Stomach (tissue), 9 donors: ENCODE data around the gene GNAT3. TPM values are rescaled to one million over a fixed set of nuclear protein-coding genes. Genes with fewer than 3 reads are reported as not detected.

Experiments used
- DNase-seq, 2 donors: peaks; one replicate each; pipeline versions ENCODE4 v3.0.0 to v3.0.0-alpha.2; 2013 to 2019
- H3K27ac ChIP-seq, 5 donors: fragments of 200-600 bp in 4 of 5; sonication (generic) in 4 of 5; one replicate each; pipeline ENCODE4 v1.5.1; 2013 to 2019; ENCODE audit warnings: mild to moderate bottlenecking in 1 of 5, moderate library complexity in 1 of 5
- H3K27me3 ChIP-seq, 3 donors: fragments of 200-600 bp; sonication (generic); one replicate each; pipeline ENCODE4 v1.5.1; 2017 to 2019; ENCODE audit warnings: mixed run types in 1 of 3
- H3K36me3 ChIP-seq, 4 donors: fragments of 200-600 bp; sonication (generic); 1 replicate in 3 of 4; 2 replicates in 1 of 4; pipeline ENCODE4 v1.5.1; 2016 to 2019
- H3K4me1 ChIP-seq, 4 donors: fragments of 200-600 bp; sonication (generic); one replicate each; pipeline ENCODE4 v1.5.1; 2016 to 2019
- H3K4me3 ChIP-seq, 4 donors: fragments of 200-600 bp; sonication (generic) in 3 of 4; one replicate each; pipeline ENCODE4 v1.5.1; 2016 to 2019; ENCODE audit warnings: mild to moderate bottlenecking in 1 of 4
- H3K9me3 ChIP-seq, 4 donors: fragments of 200-600 bp; sonication (generic); one replicate each; pipeline ENCODE4 v1.5.1; 2016 to 2019
- EP300 ChIP-seq: sonication (generic); formaldehyde crosslinking; IDR thresholded peaks from one replicate; pipeline ENCODE4 v1.6.1; 2017; ENCODE audit warnings: antibody characterized with exemption
- POLR2A ChIP-seq, 4 donors: fragments of 450-650 bp; IDR thresholded peaks; one replicate each; pipeline ENCODE4 v1.6.1; 2016; ENCODE audit warnings: antibody characterized with exemption in 4 of 4, control low read depth in 2 of 4, mild to moderate bottlenecking in 1 of 4, moderate library complexity in 1 of 4
- POLR2AphosphoS5 ChIP-seq, 3 donors: sonication (generic); formaldehyde crosslinking; IDR thresholded peaks; one replicate each; pipeline ENCODE4 v1.6.1; 2016; ENCODE audit warnings: antibody characterized with exemption in 3 of 3
- WGBS, 5 donors: extraction: QIAGEN DNeasy Blood & Tissue Kit in 3 of 5; methylation state at CpG; one replicate each; pipeline versions ENCODE4 v1.1.5 to v1.1.7; 2013 to 2018; 5-methylcytosine and 5-hydroxymethylcytosine counted together
- intact Hi-C: fragments of 100-400 bp; cut with DNase I; formaldehyde crosslinking; loops from one replicate; pipeline ENCODE4 v1.15.1; 2023; ENCODE audit warnings: low total_unique reads
- polyA plus RNA-seq, 3 donors: library from polyadenylated mRNA; stranded (reverse); fragments of 200-250 nt; gene quantifications; one replicate each; pipeline ENCODE4 v1.2.3, GENCODE V29; 2013
- total RNA-seq, 5 donors: library from RNA; depleted of rRNA; stranded (reverse); fragments of >200 nt; gene quantifications; one replicate each; pipeline versions ENCODE4 v1.1.0 to v1.2.3, GENCODE V29; 2014 to 2016
- TF ChIP-seq, protein P1 (sequence below), 7 experiments: fragments of 450-650 bp in 4 of 7; fragments of 200-600 bp in 3 of 7; sonication (generic) in 3 of 7; IDR thresholded peaks; one replicate each; pipeline ENCODE4 v1.5.1; 2016 to 2019; ENCODE audit warnings: antibody characterized with exemption in 7 of 7, control low read depth in 2 of 7, mild to moderate bottlenecking in 1 of 7
- donor health status: healthy with polysubstance abuse.
- donor health status: Bipolar disorder and iron deficiency.
- donor health status: healthy.

GNAT3 gene
- total and polyA plus RNA-seq, 8 donors, result not detected

DNA sequence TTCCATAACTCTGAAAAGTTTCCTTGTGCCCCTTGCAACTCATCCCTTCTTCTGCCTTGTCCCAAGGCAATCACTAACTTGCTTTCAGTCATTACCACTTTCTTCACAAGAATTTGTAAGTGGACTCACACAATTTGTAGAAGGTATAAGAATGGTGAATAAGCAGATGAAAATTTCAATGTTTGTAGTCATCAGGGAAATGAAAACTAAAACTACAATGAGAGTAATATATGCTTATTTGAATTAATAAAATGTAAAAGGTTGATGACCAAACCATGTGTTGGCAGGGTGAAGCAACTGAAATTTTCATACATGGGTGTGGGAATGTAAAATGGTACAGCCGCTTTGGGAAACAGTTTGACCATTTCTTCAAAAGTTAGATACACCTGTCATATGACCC lies 79.7 kb downstream of the GNAT3 start:
- H3K27ac ChIP-seq, result no peak overlapping the region
- H3K4me3 ChIP-seq, result no peak overlapping the region
- intact Hi-C loops, result loop anchor here (5.0 kb wide), 1 partner anchor 230 kb away; no protein-coding TSS in a partner anchor
- WGBS, 5 donors, result 0 to 95% (median 89%) methylated on average over 1 of the region's 1 CpG; no CpG with 5 or more reads in 2 of the 5 donors
- no peak for DNase-seq
- H3K9me3 ChIP-seq, result no peaks in the 10 kb centered on the region
- TF ChIP-seq, protein P1, sequence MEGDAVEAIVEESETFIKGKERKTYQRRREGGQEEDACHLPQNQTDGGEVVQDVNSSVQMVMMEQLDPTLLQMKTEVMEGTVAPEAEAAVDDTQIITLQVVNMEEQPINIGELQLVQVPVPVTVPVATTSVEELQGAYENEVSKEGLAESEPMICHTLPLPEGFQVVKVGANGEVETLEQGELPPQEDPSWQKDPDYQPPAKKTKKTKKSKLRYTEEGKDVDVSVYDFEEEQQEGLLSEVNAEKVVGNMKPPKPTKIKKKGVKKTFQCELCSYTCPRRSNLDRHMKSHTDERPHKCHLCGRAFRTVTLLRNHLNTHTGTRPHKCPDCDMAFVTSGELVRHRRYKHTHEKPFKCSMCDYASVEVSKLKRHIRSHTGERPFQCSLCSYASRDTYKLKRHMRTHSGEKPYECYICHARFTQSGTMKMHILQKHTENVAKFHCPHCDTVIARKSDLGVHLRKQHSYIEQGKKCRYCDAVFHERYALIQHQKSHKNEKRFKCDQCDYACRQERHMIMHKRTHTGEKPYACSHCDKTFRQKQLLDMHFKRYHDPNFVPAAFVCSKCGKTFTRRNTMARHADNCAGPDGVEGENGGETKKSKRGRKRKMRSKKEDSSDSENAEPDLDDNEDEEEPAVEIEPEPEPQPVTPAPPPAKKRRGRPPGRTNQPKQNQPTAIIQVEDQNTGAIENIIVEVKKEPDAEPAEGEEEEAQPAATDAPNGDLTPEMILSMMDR (IDR thresholded peaks at IDR 0.05), result no peak
- TF ChIP-seq POLR2A (IDR thresholded peaks at IDR 0.05) (no peak), EP300 (no peak), POLR2AphosphoS5 (IDR thresholded peaks at IDR 0.05) (no peak)
- no peaks in the 10 kb centered on the region for H3K36me3 ChIP-seq
- no peaks in the 10 kb centered on the region for H3K27me3 ChIP-seq
- peaks cover 0 to 5% (median 0%) of the 10 kb centered on the region in 4 donors for H3K4me1 ChIP-seq

DNA sequence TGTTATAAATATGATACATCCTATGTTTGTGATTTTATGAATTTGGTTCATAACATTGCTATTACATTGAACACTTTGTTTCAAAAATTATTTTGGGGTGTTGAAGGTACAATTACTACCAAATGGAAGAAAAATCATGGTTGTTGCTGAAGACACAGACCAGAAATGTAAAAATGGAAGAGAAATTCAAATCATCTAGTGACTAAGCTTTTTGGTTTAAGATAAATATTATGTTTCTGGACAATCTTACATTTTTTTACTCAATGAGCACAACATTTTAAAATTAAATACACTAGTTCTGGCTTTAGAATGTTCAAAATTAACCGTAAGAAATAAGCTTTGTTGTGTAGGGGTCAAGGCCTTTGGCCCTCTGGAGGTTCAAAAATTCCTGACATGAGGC lies 82.7 kb downstream of the GNAT3 start:
- peaks cover 0 to 5% (median 0%) of the 10 kb centered on the region in 4 donors for H3K4me1 ChIP-seq
- H3K4me3 ChIP-seq, result no peak overlapping the region
- TF ChIP-seq POLR2AphosphoS5 (IDR thresholded peaks at IDR 0.05), result no peak
- no peak for TF ChIP-seq POLR2A (IDR thresholded peaks at IDR 0.05)
- no peak for TF ChIP-seq EP300
- TF ChIP-seq, protein P1 (IDR thresholded peaks at IDR 0.05), result no peak
- no peak for DNase-seq
- no peaks in the 10 kb centered on the region for H3K27me3 ChIP-seq
- no peaks in the 10 kb centered on the region for H3K36me3 ChIP-seq
- no peak overlapping the region for H3K27ac ChIP-seq
- 71 to 91% (median 86%) methylated on average over 1 of the region's 1 CpG for WGBS, 5 donors
- intact Hi-C loops, result no loop called here
- H3K9me3 ChIP-seq, result no peaks in the 10 kb centered on the region

DNA sequence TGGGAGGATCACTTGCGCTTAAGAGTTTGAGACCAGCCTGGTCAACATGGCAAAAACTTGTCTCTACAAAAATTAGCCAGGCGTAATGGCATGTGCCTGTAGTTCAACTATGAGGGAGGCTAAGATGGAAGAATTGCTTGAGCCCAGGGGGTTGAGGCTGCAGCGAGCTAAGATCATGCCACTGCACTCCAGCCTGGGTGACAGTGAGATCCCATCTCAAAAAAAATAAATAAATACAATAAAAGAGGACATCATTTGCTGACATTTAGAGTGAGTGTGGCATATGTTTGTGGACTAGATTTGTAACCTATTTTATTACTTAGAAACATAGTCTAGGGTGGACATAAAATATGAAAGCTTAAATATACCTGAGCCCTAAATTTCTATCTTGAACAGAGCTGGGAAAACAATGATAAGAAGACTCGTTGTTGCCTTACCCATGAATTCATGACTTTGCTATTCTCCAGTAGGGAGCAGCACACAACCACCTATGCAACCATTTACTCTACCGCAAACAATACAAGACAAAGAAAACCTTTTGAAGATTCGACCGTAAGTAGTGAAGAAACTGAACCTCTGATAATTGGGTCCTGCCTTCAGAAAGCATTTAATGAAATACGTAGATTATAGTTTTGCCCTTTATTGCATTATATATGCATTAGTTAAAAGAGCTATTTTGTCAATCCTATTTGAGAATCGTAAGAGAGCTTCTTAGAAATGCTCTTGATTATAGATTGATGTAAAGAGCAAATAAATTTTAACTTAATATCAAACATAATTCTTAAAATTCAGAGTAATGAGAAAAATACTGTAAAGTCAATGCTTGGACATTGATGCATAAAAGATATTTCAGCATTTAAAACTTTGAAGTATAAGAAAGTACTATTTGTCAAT lies 83.5 kb downstream of the GNAT3 start:
- Histone ChIP-seq H3K4me3 (no peak overlapping the region), H3K36me3 (no peaks in the 10 kb centered on the region), H3K27ac (no peak overlapping the region), H3K27me3 (no peaks in the 10 kb centered on the region), H3K4me1 (peaks cover 0 to 5% (median 0%) of the 10 kb centered on the region in 4 donors), H3K9me3 (no peaks in the 10 kb centered on the region)
- TF ChIP-seq, protein P1 (IDR thresholded peaks at IDR 0.05), result peak in 5 of 7 experiments; percentile 8 to 75 (median 64)
- peak in 1 of 3 donors; percentile 8 for TF ChIP-seq POLR2AphosphoS5 (IDR thresholded peaks at IDR 0.05)
- no peak for TF ChIP-seq EP300
- WGBS, 5 donors, result 35 to 40% (median 40%) methylated on average over 9 of the region's 9 CpGs
- DNase-seq, result peak in 1 of 2 donors; percentile 82
- intact Hi-C loops, result no loop called here

DNA sequence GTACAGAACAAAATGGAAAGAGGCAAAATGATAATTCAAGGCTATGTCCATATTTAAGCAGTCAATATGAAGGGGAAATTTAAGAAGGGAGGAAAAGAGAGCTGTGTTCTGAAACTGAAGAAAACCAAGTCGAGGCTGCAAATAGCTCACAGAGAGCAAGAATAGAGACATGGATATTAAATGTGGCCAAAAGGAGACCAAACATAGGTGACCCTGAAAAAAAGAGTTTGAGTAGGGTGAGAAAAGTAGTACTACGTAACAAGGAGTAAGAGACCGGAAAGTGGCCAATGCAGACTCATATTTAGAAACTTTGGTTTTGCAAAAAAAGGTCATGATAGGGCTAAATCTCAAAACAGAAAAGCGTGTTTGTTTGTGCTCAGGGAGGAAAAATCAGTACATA lies 84.6 kb downstream of the GNAT3 start:
- WGBS, 5 donors, result 74 to 86% (median 80%) methylated on average over 4 of the region's 4 CpGs
- TF ChIP-seq POLR2AphosphoS5 (IDR thresholded peaks at IDR 0.05) (no peak), EP300 (no peak), POLR2A (IDR thresholded peaks at IDR 0.05) (no peak)
- TF ChIP-seq, protein P1 (IDR thresholded peaks at IDR 0.05), result no peak
- Histone ChIP-seq H3K9me3 (no peaks in the 10 kb centered on the region), H3K36me3 (no peaks in the 10 kb centered on the region), H3K27ac (no peak overlapping the region), H3K4me1 (peaks cover 0 to 5% (median 0%) of the 10 kb centered on the region in 4 donors), H3K4me3 (no peak overlapping the region), H3K27me3 (no peaks in the 10 kb centered on the region)
- intact Hi-C loops, result no loop called here
- no peak for DNase-seq
